Keratinocyte (primary cell): ENCODE data around the gene XPC.

Source experiments
- EZH2 ChIP-seq: IDR thresholded peaks from one replicate; pipeline ENCODE4 v1.6.1; 2012; ENCODE audit warnings: inconsistent platforms, mild to moderate bottlenecking, low read length, moderate library complexity
- TF ChIP-seq, protein P1 (sequence below), 3 experiments: IDR thresholded peaks in 1 of 3; conservative IDR thresholded peaks in 1 of 3; optimal IDR thresholded peaks in 1 of 3; 2 replicates in 2 of 3; 3 replicates in 1 of 3; pipeline versions ENCODE3 to v1.5.1; 2011; ENCODE audit warnings: low read length in 3 of 3, mild to moderate bottlenecking in 3 of 3, moderate library complexity in 2 of 3, control low read depth in 1 of 3, inconsistent platforms in 1 of 3; ENCODE audit not compliant: insufficient read depth in 2 of 3; ENCODE audit errors: extremely low read depth in 1 of 3

DNA sequence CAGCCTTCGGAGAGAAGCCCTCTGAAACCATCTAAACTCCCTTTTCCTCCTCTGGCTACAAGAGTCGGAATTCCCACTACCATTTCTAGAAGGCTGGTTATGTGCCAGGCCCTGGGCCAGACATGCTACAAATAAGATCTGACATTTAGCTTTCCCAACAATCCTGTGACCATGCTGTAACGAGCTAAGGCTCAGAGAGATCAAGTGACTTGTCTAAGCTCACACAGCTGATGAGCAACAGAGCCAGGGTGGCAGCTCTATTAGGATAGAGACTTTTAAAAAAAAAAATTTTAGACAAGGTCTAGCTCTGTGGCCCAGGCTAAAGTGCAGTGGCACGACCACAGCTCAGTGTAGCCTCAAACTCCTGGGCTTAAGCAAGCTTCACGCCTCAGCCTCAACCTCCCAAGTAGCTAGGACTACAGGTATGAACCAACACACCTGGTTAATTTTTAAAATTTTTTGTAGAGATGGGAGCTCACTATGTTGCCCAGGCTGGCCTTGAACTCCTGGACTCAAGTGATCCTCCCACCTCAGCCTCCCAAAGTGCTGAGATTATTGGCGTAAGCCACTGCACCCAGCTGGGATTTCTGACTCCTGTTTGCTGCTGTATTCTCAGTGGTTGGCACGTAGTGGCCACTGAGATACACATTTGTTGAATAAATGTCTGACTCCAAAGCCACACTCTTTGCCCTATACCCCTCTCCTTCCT lies 34.8 kb upstream of the XPC start:
- TF ChIP-seq, protein P1, sequence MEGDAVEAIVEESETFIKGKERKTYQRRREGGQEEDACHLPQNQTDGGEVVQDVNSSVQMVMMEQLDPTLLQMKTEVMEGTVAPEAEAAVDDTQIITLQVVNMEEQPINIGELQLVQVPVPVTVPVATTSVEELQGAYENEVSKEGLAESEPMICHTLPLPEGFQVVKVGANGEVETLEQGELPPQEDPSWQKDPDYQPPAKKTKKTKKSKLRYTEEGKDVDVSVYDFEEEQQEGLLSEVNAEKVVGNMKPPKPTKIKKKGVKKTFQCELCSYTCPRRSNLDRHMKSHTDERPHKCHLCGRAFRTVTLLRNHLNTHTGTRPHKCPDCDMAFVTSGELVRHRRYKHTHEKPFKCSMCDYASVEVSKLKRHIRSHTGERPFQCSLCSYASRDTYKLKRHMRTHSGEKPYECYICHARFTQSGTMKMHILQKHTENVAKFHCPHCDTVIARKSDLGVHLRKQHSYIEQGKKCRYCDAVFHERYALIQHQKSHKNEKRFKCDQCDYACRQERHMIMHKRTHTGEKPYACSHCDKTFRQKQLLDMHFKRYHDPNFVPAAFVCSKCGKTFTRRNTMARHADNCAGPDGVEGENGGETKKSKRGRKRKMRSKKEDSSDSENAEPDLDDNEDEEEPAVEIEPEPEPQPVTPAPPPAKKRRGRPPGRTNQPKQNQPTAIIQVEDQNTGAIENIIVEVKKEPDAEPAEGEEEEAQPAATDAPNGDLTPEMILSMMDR (optimal IDR thresholded peaks at IDR 0.05 in 1 of 3, IDR thresholded peaks at IDR 0.05 in 1 of 3, conservative IDR thresholded peaks at IDR 0.05 in 1 of 3; ENCODE audit: extremely low read depth in 1 of 3, insufficient read depth in 2 of 3, low read length in 3 of 3), result no peak
- TF ChIP-seq EZH2, result no peak
